HG03571 (cell line): Measurements from ENCODE around the gene ANKH.

ENCODE experiments used
- ATAC-seq: cut with Tn5 transposase; IDR thresholded peaks from one replicate; pipeline ENCODE4 v1.9.1; 2021; ENCODE audit not compliant: unreplicated experiment

Gene ANKH

GRCh38 chr5:14668181-14668591 is 203.4 kb downstream of the ANKH start:
- ATAC-seq, result no peak

- no peak for ATAC-seq
These were observed 203.8 kb downstream of the ANKH start for GRCh38 chr5:14667770-14668169.

- no peak for ATAC-seq
These were observed 204.3 kb downstream of the ANKH start for GRCh38 chr5:14667290-14667689.

- ATAC-seq, result no peak
These were observed 205.2 kb downstream of the ANKH start for GRCh38 chr5:14666357-14666756.

- ATAC-seq, result peak; percentile 30
These were observed 205.6 kb downstream of the ANKH start for GRCh38 chr5:14665949-14666348.

GRCh38 chr5:14665101-14665822 is 206.3 kb downstream of the ANKH start:
- ATAC-seq, result peak; percentile 0

- ATAC-seq, result peak; percentile 61
These were observed 207.1 kb downstream of the ANKH start, which contains the start of gene OTULIN for GRCh38 chr5:14664270-14665100. TSS of gene OTULIN (plus strand) at chr5:14664718. CDS start at chr5:14664826, 108 bp downstream.

- peak; percentile 27 for ATAC-seq
These were observed 207.8 kb downstream of the ANKH start for GRCh38 chr5:14663734-14664269.

GRCh38 chr5:14662721-14663260 is 208.8 kb downstream of the ANKH start:
- ATAC-seq, result no peak

GRCh38 chr5:14660833-14661232 is 210.7 kb downstream of the ANKH start:
- no peak for ATAC-seq

- no peak for ATAC-seq
These were observed 211.6 kb downstream of the ANKH start for GRCh38 chr5:14659821-14660607.

GRCh38 chr5:14656898-14657297 is 214.7 kb downstream of the ANKH start:
- ATAC-seq, result no peak

- no peak for ATAC-seq
These were observed 216.3 kb downstream of the ANKH start for GRCh38 chr5:14655146-14655741.
